Calu3 (cell line): Measurements from ENCODE around the gene PCDHGA11. TPM values are rescaled to one million over a fixed set of nuclear protein-coding genes. Genes with fewer than 3 reads are reported as not detected.
"Not testable (repeated sequence)": the region's sequence is repeated elsewhere in the genome, so short reads cannot be mapped to it uniquely, and the experiment has no call there.

Experiments used
- BruUV-seq: library from RNA; stranded (reverse); fragments of 400-500 nt; replicated peaks from 2 replicates; lab custom pipeline; 2021; lab: Mats Ljungman, UMichigan
- CTCF ChIA-PET: fragments of 300-600 bp; sonication (Branson Sonifier 250); formaldehyde crosslinking; loops from one replicate; lab custom pipeline; 2022; ENCODE audit warnings: antibody characterized with exemption; lab: Charles Lee
- DNase-seq: peaks from one replicate; pipeline ENCODE4 v3.0.0; 2022
- H3K27ac Mint-ChIP-seq: one replicate; pipeline ENCODE4 v1.8.0; 2022; ENCODE audit warnings: mixed read lengths; ENCODE audit not compliant: unreplicated experiment
- H3K27me3 Mint-ChIP-seq: one replicate; pipeline ENCODE4 v1.8.0; 2022; ENCODE audit warnings: mixed read lengths; ENCODE audit not compliant: unreplicated experiment
- H3K36me3 Mint-ChIP-seq: one replicate; pipeline ENCODE4 v1.8.0; 2022; ENCODE audit warnings: mild to moderate bottlenecking, moderate library complexity, mixed read lengths; ENCODE audit not compliant: insufficient read depth, unreplicated experiment
- H3K4me1 Mint-ChIP-seq: one replicate; pipeline ENCODE4 v1.8.0; 2022; ENCODE audit warnings: mild to moderate bottlenecking, low read depth, mixed read lengths; ENCODE audit not compliant: unreplicated experiment
- H3K4me3 Mint-ChIP-seq: one replicate; pipeline ENCODE4 v1.8.0; 2022; ENCODE audit warnings: mild to moderate bottlenecking, low read depth, moderate library complexity, mixed read lengths; ENCODE audit not compliant: unreplicated experiment
- H3K9me3 Mint-ChIP-seq: one replicate; pipeline ENCODE4 v1.8.0; 2022; ENCODE audit warnings: low read depth, mixed read lengths; ENCODE audit not compliant: unreplicated experiment
- intact Hi-C: fragments of 100-400 bp; cut with micrococcal nuclease; formaldehyde crosslinking; loops from one replicate; pipeline ENCODE4 v1.10.0; 2022; ENCODE audit not compliant: unreplicated experiment
- total RNA-seq: library from RNA; stranded (reverse); gene quantifications from 2 replicates; pipeline ENCODE4 v1.2.3, GENCODE V29; 2022
- TF ChIP-seq, protein P1 (sequence below): fragments of 200-600 bp; IDR thresholded peaks from one replicate; pipeline ENCODE4 v1.8.0; 2022; ENCODE audit warnings: antibody characterized with exemption; ENCODE audit not compliant: unreplicated experiment

PCDHGA11 gene
- total RNA-seq, 1 experiment from 2014 or later, result 2.8 TPM

DNA sequence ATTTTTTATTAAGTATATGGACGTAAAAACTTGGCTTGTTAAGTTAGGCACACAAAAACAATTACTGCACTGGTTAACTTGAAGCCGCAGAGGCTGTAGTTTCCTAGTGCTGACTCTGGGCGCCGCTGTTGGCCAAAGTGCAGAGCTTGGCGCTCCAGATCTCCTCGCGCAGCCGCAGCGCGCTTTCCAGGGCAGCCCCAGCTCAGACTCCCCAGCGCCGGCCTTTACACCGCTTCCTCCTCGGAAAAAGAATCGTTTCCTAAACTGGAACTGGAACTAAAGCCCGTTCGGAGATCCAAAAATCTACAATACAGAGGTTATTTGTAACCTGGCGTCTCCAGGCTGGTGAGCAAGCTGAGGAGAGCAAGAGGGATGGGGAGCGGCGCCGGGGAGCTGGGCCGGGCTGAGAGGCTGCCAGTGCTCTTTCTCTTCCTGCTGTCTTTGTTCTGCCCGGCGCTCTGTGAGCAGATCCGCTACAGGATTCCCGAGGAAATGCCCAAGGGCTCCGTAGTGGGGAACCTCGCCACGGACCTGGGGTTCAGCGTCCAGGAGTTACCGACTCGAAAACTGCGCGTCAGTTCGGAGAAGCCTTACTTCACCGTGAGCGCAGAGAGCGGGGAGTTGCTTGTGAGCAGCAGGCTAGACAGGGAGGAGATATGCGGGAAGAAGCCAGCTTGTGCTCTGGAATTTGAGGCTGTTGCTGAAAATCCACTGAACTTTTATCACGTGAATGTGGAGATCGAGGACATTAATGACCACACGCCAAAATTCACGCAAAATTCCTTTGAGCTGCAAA, 22.9 kb upstream of the PCDHGA11 start, which contains the start of gene PCDHGB5:
TSS of gene PCDHGB5 (plus strand) at position 192 of the 796 bp plus-strand sequence. CDS start at position 373, 181 bp downstream.
- Mint-ChIP-seq H3K4me3 (peak within 1 kb of the TSS; percentile 58), H3K36me3 (peaks cover 15% of the 10 kb centered on the region), H3K9me3 (peaks cover 11% of the 10 kb centered on the region)
- H3K4me1 Mint-ChIP-seq, intact Hi-C loops, H3K27me3 Mint-ChIP-seq, H3K27ac Mint-ChIP-seq, BruUV-seq: not testable (repeated sequence)
- CTCF ChIA-PET, result interaction anchor here (1.0 to 2.3 kb wide), 6 partner anchors 20 to 174 kb away, joined by 3 to 9 read pairs (median 6); partner anchors contain the start of genes PCDHB14 and PCDHGB7
- TF ChIP-seq, protein P1, sequence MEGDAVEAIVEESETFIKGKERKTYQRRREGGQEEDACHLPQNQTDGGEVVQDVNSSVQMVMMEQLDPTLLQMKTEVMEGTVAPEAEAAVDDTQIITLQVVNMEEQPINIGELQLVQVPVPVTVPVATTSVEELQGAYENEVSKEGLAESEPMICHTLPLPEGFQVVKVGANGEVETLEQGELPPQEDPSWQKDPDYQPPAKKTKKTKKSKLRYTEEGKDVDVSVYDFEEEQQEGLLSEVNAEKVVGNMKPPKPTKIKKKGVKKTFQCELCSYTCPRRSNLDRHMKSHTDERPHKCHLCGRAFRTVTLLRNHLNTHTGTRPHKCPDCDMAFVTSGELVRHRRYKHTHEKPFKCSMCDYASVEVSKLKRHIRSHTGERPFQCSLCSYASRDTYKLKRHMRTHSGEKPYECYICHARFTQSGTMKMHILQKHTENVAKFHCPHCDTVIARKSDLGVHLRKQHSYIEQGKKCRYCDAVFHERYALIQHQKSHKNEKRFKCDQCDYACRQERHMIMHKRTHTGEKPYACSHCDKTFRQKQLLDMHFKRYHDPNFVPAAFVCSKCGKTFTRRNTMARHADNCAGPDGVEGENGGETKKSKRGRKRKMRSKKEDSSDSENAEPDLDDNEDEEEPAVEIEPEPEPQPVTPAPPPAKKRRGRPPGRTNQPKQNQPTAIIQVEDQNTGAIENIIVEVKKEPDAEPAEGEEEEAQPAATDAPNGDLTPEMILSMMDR, result peak; percentile 67
- peak; percentile 70 for DNase-seq

DNA sequence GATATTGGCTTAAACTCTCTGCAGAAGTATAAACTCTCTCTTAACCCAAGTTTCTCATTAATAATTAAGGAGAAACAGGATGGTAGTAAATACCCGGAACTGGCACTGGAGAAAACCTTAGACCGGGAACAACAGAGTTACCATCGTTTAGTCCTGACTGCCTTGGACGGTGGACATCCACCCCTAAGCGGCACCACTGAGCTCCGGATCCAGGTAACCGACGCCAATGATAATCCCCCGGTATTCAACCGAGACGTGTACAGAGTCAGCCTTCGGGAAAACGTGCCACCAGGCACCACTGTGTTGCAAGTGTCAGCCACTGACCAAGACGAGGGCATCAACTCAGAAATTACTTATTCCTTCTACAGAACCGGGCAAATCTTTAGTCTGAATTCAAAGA, 22.2 kb upstream of the PCDHGA11 start:
- Mint-ChIP-seq H3K27me3 (no peaks in the 10 kb centered on the region), H3K36me3 (peaks cover 20% of the 10 kb centered on the region), H3K4me1 (no peaks in the 10 kb centered on the region), H3K27ac (no peak overlapping the region), H3K9me3 (peaks cover 11% of the 10 kb centered on the region), H3K4me3 (no peak overlapping the region)
- CTCF ChIA-PET, result no interaction called here
- TSS peak; percentile 17 for BruUV-seq
- TF ChIP-seq, protein P1, result no peak
- intact Hi-C loops, result no loop called here
- DNase-seq, result no peak

DNA sequence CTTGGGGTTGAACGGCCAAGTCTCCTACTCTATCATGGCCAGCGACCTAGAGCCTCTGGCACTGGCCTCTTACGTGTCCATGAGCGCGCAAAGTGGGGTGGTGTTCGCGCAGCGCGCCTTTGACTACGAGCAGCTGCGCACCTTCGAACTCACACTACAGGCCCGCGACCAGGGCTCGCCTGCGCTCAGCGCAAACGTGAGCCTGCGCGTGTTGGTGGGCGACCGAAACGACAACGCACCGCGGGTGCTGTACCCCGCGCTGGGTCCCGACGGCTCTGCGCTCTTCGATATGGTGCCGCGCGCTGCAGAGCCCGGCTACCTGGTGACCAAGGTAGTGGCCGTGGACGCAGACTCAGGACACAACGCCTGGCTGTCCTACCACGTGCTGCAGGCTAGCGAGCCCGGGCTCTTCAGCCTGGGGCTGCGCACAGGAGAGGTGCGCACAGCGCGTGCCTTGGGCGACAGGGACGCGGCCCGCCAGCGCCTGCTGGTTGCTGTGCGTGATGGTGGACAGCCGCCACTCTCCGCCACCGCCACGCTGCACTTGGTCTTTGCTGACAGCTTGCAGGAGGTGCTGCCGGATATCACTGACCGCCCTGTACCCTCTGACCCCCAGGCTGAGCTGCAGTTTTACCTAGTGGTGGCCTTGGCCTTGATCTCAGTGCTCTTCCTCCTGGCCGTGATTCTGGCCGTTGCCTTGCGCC, 21.1 kb upstream of the PCDHGA11 start:
- peaks cover 9% of the 10 kb centered on the region for H3K9me3 Mint-ChIP-seq
- H3K36me3 Mint-ChIP-seq, result peaks cover 24% of the 10 kb centered on the region
- CTCF ChIA-PET, result no interaction called here
- no TSS peak for BruUV-seq
- DNase-seq, result no peak
- no peaks in the 10 kb centered on the region for H3K27me3 Mint-ChIP-seq
- TF ChIP-seq, protein P1, result no peak
- H3K4me1 Mint-ChIP-seq, result peaks cover under 1% of the 10 kb centered on the region
- no peak overlapping the region for H3K4me3 Mint-ChIP-seq
- no peak overlapping the region for H3K27ac Mint-ChIP-seq
- intact Hi-C loops, result loop anchor here (5.0 kb wide), 1 partner anchor 78 kb away; the partner anchor contains the start of gene PCDHGC3

DNA sequence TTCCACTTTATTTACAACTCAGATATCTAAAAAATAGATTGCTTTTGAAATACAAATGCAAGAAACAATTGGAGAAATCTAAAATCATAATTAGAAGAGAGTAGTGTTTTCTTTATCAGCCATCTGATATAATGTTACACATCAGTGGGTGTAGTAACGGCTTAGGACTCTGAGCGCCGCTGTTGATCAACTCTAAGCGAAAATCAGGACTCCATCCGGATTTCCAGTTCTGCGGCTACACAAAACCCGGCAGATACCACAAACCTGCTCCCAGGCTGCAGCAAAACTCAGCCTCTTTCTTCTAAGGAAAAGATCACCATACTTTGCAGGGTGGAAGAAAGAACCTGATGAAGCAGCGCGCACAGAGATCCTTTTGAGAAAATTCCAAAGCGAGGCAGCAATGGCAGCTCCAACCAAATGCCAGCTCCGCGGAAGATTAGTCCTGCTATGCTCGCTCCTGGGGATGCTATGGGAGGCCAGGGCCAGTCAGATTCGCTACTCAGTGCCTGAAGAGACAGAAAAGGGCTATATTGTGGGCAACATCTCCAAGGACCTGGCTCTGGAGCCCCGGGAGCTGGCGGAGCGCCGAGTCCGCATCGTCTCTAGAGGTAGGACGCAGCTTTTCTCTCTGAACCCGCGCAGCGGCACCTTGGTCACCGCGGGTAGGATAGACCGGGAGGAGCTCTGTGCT, 18.2 kb upstream of the PCDHGA11 start, which contains the start of gene PCDHGA9:
TSS of gene PCDHGA9 (plus strand) at position 226 of the 691 bp plus-strand sequence. CDS start at position 401, 175 bp downstream.
- peak; percentile 73 for DNase-seq
- Mint-ChIP-seq H3K9me3 (peaks cover 11% of the 10 kb centered on the region), H3K27me3 (no peaks in the 10 kb centered on the region), H3K27ac (peak within 1 kb of the TSS; percentile 68), H3K36me3 (peaks cover 31% of the 10 kb centered on the region), H3K4me1 (peaks cover 17% of the 10 kb centered on the region), H3K4me3 (peak within 1 kb of the TSS; percentile 95)
- CTCF ChIA-PET, result interaction anchor here (0.9 to 1.9 kb wide), 11 partner anchors 15 to 617 kb away, joined by 3 to 22 read pairs (median 5); partner anchors contain the start of genes PCDHA1, PCDHB14, PCDHGB7 and PCDHGC3
- BruUV-seq, result TSS peak; percentile 40
- TF ChIP-seq, protein P1, result peak; percentile 83
- intact Hi-C loops, result loop anchor here (1.0 to 5.0 kb wide), 5 partner anchors 75 to 180 kb away; partner anchors contain the start of genes PCDHB14 and PCDHGC3
